HG02759 (cell line): Measurements from ENCODE around the gene FTL.
A peak's percentile ranks its signal among the peaks of the same experiment; 100 is the strongest.

ENCODE experiments used
- ATAC-seq: cut with Tn5 transposase; IDR thresholded peaks from one replicate; pipeline ENCODE4 v1.9.1; 2021; ENCODE audit warnings: mild to moderate bottlenecking, moderate library complexity; ENCODE audit not compliant: unreplicated experiment

Gene FTL

DNA sequence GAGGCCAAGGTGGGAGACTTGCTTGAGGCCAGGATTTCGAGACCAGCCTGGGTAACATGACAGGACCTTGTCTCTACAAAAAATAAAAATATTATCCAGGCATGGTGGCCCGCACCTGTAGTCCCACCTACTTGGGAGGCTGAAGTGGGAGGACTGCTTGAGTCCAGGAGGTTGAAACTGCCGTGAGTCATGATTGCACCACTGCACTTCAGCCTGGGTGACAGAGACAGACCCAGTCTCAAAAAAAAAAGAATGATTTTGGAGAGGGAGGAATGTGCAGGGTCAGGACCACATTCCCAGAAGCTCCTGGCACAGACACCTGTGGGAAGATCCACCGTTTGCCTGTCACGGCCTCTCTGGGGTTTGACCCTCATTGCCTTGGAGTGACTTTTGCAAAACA is 19.7 kb upstream of the FTL start:
- no peak for ATAC-seq

DNA sequence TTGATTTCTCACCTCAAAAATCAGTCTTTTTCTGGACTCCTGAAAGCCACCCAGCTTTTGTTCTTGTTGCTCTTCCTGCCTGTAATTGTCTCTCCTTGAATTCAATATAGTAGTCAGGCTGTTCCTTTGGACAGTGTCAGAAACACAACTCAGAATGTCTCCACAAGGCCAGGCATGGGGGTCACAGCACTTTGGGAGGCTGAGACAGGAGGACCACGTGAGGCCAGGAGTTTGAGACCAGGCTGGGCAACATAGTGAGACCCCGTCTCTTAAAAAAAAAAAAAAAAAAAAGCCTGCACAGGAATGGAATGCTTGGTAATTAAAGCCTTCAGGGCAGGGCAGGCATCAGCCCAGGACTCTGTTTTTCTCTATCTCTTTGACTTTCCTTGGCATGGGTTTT is 19.3 kb upstream of the FTL start:
- ATAC-seq = no peak

DNA sequence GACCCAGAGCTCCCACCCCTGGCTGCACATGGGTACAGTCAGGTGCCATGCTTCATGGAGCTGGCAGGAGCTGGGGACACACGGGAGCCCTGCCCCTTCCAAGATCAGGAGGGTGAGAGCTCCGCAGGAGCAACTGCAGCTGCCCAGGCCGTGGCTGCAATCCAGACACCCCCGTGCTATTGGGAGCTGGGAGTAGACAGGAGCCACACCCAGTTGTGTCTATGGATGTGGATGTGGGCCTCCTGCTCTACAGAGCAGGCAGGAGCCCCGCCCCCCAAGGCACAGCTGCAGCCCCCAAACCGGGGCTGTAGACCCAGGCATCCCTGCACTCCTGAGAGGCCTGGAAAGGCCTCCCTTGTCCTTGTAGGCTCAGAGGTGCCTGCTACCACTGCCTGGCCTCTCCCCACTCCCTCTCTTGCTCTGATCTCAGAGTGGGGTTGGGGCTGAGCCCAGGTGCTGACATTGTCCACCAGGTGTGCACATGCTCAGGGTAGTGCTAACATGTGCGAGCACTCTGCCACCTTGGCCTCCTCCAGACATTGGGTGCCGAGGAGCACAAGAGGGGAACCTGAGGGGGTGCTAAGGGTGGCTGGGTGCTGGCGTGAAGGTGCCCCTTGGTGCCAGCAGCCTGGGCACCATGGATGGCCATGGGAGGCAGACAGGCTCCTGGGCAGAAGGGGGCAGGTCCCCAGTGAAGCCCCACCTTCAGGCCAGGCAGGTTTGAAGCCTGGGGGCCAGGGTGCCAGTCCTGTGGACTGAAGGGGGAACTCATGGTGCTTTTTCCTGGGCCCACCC is 18.4 kb upstream of the FTL start:
- ATAC-seq = no peak

DNA sequence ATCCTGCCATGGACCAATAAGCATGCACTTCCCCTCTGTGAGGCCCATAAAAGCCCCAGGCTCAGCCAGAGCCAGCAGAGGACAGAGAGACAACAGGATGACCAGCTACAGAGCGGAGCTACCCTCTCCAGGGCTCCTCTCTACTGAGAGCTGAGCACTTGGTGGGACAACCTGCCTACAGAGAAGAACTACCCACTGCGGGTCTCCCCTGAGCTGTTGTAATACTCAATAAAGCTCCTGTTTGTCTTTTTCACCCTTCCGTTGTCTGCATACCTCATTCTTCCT is 17.9 kb upstream of the FTL start:
- no peak for ATAC-seq

DNA sequence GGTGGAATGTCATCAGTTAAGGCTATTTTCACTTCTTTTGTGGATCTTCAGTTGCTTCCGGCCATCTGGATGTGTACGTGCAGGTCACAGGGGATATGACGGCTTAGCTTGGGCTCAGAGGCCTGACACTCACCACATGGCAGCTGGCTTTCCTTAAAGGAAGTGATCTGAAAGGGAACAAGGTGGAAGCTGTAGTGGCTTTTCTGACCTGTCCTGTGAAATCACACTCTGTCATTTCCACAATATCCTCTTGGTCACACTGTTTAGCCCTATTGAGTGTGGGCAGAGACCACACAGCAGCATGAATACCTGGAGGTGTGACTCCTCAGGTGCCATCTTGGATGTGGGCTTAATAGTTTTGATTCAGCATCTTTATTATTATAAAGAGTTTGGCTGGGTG is 14.9 kb upstream of the FTL start:
- no peak for ATAC-seq

DNA sequence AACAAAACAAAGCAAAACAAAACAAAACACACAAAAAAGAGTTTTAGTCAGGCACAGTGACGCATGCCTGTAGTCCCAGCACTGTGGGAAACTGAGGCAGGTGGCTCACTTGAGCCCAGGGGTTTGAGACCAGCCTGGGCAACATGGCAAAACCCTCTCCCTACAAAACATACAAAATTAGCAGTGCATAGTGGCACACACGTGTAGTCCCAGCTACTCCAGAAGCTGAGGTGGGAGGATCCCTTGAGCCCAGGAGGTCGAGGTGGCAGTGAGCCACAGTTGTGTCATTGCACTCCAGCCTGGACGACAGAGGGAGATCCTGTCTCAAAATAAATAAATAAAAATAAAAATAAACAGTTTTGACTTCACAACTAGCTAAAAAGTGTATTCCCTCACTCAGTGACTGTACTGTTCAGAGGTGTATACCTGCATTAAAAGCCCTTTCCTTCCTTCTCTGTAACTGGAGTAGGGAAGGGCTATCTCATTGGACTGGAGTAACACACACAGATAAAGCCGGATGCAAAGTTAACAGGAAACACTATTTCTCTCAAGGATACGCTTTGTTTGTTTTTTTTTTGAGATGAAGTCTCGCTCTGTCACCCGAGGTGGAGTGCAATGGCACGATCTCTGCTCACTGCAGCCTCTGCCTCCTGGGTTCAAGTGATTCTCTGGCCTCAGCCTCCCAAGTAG is 14.1 kb upstream of the FTL start:
- ATAC-seq = no peak

DNA sequence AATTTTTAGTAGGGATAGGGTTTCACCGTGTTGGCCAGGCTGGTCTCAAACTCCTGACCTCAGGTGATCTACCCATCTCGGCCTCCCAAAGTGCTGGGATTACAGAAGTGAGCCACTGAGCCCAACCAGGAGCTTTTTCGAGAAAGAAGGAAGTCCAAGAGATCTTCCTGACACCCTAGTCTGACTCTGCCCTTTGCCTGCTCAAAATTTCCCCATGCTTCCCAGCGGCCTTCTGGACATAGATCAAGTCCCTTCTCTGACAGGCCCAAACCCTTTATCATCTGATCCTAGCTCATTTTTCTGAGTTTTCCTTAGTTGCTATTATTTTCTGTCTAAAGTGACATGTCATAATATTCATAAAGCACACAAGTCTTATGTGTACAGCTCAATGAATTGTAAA is 12.0 kb upstream of the FTL start:
- no peak for ATAC-seq

DNA sequence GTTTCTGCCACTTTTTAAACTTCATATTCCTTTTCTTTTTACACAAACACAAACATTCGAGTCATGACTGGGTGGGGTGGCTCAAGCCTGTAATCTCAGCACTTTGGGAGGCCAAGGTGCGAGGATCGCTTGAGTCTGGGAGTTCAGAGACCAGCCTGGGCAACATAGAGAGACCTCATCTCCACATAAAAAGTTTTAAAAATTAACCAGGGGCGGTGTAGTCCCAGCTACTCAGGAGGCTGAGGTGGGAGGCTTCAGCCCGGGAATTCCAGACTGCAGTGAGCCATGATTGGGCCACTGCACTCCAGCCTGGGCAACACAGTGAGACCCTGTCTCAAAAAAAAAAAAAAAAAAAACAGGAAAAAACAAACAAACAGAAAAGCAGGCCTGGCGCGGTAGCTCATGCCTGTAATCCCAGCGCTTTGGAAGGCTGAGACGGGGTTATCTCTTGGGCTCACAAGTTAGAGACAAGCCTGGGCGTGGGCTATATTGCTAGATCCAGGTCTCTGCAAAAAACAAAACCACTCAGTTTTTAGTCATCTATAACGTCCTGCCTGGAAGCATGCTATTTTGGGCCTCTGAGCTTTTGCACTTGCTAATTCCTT is 11.0 kb upstream of the FTL start:
- ATAC-seq = no peak

DNA sequence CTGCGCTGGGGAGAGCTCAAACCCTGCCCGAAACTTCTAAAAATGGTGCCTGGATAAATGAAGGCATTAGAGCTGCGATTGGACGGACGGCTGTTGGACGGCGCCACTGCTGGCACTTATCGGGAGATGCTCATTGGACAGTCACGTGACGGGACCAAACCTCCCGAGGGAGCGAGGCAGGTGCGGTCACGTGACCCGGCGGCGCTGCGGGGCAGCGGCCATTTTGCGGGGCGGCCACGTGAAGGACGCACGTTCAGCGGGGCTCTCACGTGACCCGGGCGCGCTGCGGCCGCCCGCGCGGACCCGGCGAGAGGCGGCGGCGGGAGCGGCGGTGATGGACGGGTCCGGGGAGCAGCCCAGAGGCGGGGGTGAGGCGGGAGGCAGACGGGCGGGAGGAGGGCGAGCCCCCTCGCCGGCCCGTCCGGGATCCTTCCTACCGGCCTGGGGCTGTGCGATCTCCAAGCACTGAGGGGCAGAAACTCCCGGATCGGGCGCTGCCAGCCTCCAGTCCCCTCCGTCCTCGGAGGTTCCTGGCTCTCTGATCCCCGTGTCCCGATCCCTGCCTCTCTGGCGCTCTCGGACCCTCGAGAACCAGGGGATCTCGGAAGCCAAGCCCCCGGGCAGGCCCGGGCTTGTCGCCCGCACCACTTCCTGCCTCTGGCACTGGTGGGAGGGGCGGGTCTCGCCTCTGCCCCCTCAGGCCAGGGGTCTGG is 10.4 kb upstream of the FTL start, which contains the start of gene BAX:
Gene BAX (plus strand): TSS at position 281 of the 713 bp plus-strand sequence. CDS start 54 bp downstream, at position 335.
- peak; percentile 90 for ATAC-seq

DNA sequence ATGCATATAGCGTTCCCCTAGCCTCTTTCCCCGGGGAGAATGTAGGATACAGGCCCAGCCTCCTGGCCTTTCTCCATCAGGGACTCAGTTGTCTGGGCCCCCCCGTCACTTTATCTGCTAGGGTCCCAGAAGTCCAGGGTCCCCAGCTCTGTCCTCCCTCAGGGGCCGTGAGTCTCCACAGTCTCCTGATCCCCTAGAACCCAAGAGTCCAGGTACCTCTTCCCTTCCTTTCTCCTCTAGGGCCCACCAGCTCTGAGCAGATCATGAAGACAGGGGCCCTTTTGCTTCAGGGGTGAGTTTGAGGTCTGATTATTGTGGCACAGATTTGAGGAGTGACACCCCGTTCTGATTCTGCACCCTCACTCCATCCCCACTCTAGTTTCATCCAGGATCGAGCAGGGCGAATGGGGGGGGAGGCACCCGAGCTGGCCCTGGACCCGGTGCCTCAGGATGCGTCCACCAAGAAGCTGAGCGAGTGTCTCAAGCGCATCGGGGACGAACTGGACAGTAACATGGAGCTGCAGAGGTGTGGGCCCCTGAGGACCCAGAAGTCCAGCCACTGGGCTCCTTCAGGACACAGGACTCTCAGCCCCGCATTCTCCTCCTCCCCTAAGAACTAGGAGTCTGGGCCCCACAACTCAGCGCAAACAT is 9.7 kb upstream of the FTL start:
- no peak for ATAC-seq

DNA sequence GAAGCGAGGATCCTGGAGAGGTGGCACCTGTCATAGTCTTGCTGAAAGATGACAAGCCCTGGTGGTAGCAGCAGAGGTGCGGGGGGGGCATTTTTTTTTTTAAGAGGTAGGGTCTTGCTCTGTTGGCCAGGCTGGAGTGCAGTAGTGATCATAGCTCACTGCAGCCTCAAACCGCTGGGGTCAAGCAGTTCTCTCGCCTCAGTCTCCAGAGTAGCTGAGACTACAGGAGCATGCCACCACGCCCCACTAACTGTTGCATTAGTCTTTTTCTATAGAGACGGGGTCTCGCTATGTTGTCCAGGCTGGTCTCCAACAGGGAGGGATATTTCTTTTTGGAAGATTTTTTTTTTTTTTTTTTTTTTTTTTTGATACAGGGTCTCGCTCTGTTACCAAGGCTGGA is 7.1 kb upstream of the FTL start:
- no peak for ATAC-seq

DNA sequence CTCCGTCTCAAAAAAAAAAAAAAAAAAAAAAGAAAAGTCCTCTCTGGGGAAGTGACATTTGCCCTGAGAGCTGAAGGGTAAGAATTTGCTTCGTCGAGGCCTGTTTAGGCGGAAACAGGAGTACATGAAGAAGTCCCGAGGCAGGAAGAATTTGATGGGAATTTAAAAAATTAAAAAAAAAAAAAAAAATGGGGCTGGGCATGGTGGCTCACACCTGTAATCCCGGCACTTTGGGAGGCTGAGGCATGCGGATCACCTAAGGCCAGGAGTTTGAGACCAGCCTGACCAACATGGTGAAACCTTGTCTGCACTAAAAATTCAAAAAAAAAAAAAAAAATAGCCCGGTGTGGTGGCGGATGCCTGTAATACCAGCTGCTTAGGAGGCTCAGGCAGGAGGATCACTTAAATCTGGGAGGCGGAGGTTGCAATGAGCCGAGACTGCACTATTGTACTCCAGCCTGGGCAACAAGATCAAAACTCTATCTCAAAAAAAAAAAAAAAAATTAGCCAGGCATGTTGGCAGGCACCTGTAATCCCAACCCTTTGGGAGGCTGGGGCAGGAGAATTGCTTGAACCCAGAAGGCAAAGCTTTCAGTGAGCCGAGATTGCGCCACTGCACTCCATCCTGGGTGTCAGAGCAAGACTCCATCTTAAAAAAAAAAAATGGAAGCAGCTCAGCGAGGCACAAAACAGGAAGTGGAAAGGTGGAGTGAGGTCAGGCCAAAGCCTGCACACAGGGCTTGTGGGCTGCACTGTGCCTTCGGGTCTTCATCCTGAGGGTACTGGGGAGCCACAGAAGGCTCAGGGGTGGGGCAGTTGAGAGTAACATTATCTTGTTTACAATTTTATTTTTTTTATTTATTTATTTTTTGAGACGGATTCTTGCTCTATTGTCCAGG is 5.5 kb upstream of the FTL start:
- ATAC-seq = no peak

DNA sequence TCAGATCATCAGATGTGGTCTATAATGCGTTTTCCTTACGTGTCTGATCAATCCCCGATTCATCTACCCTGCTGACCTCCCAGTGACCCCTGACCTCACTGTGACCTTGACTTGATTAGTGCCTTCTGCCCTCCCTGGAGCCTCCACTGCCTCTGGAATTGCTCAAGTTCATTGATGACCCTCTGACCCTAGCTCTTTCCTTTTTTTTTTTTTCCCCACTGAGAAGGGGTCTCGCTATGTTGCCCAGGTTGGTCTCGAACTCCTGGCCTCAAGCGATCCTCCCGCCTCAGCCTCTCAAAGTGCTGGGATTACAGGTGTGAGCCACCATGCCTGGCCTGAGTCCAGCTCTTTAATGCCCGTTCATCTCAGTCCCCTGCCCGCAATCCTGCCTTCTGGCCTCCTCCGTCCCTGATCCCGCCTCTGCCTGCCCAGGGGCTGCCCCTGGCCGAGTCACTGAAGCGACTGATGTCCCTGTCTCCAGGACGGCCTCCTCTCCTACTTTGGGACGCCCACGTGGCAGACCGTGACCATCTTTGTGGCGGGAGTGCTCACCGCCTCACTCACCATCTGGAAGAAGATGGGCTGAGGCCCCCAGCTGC is 4.0 kb upstream of the FTL start:
- ATAC-seq = no peak

DNA sequence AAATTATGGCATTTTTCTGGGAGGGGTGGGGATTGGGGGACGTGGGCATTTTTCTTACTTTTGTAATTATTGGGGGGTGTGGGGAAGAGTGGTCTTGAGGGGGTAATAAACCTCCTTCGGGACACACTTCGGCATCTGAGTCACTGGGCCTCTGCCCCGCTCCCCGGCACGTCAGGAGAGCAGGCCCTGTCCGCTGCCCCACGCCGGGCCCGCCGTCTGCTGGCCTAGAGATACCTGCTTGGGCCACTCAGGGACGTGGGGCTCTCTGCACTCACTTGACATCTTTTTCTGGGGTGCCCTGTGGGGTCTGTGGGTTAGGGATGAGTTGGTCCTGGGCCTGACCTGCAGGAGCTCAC is 3.5 kb upstream of the FTL start:
- ATAC-seq = no peak

DNA sequence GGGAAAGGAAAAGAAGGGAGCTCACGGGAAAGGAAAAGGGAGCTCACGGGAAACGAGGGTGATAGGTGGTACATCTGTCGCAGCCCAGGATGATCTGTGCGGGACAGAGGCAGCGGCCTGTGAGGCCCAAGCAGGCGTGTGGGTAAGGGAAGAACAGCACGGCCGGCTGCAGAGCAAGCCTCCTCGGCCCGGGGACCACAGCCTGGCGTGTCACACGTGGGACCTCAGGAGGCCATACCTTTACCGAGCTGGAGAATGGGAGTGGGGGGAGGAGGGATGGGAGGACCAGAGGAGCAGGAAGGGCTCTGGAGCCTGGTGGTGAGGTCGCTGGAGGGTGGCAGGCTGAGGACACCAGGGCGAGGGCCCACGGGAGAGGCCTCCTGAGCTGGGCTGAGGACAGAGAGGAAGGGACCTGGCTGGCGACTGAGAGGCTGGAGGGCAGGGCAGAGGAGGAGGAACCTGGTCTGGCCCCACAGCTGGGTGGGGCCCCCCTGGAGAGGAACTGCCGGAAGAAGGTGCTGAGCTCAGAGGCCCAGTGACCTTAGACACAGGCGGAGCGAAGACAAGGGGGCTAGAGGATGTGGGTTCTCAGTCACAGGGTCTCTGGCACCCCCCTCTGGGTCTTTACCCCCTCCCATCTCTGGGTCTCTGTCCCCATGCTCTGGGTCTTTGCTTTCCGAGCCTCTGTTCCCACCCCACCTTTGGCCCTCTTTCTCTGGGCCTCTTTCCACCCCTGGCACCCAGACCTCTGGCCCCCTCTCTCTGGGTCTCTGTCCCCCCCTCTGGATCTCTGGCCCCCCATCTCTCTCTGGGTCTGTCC is 2.9 kb upstream of the FTL start:
- no peak for ATAC-seq

DNA sequence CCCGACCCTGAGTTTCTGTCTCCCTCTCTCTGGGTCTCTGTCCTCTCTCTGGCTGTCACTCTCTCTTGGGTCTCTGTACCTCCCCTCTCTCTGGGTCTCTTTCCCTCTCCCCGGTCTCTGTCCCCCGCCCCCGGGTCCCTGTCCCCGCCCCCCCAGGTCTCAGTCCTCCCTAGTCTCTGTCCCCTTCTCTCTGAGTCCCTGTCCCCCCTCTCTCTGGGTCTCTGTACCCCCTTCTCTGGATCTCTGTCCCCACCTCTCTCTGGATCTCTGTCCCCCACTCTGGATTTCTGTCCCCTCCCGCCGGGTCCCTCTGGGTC is 2.3 kb upstream of the FTL start:
- ATAC-seq = no peak

DNA sequence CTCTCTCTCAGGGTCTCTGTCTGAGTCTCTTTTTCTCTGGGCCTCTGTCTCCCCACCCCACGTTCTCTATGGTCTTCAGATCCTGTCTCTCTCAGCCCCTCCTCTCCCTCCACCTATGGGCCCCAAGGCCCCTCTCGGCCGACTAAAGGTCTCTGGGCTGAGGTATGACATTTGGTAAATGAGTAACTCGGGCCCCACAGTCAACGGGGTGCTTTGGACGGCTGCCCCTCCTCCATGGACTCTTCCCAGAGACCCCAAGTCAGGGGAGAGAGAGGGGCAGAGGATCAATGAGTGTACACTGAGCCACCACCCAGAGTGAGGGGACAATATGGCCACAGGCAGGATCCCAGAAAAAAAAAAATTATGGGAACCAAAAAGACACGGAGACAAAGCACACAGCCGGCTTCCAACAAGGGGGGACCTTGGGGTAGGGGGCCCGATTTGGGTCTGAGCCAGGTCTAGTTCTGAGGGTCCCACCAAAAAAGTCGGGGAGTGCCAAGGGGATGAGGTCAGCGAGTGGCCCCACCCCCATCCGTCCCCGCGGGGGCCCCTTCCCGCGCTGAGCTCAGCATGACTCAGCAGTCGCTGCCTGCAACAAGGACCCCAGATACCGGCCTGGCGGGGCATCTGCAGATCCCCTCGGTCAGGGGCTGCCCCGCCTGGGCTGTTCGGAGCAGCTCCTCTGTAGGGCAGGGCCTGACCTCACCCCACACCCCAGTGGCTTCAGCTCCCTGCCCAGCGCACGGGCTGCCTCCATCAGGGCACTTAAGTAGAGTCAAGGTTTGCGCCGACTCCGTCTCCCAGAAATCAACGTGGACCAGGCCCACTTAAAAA is 1.5 kb upstream of the FTL start:
- peak; percentile 34 for ATAC-seq
